Activated CD8-positive, alpha-beta T cell treated with anti-CD3 and anti-CD28 coated beads for 36 hours (primary cell): ENCODE data around the gene KCNQ5. TPM values are rescaled to one million over a fixed set of nuclear protein-coding genes. Genes with fewer than 3 reads are reported as not detected.

ENCODE experiments used
- ATAC-seq: fragments of 200-7000 bp; cut with Tn5 transposase; one replicate; pipeline ENCODE4 v1.10.0; 2021; ENCODE audit warnings: mild to moderate bottlenecking, moderate library complexity
- CTCF ChIA-PET: fragments of 350-600 bp; sonication (Branson Sonifier 250); formaldehyde crosslinking; loops from one replicate; lab custom pipeline; 2021; ENCODE audit warnings: antibody characterized with exemption; lab: Charles Lee
- POLR2A ChIA-PET: fragments of 350-600 bp; sonication (Branson Sonifier 250); formaldehyde crosslinking; loops from one replicate; lab custom pipeline; 2021; ENCODE audit warnings: antibody characterized with exemption; lab: Charles Lee
- DNase-seq: peaks from one replicate; pipeline ENCODE4 v3.0.0-alpha.2; 2020
- H3K27ac Mint-ChIP-seq: one replicate; pipeline ENCODE4 v1.8.0; 2021; ENCODE audit warnings: mild to moderate bottlenecking, mixed read lengths
- H3K27me3 Mint-ChIP-seq: one replicate; pipeline ENCODE4 v1.8.0; 2021; ENCODE audit warnings: mixed read lengths
- H3K36me3 Mint-ChIP-seq: one replicate; pipeline ENCODE4 v1.8.0; 2021; ENCODE audit warnings: low read depth, mixed read lengths
- H3K4me1 Mint-ChIP-seq: one replicate; pipeline ENCODE4 v1.8.0; 2021; ENCODE audit warnings: low read depth, mixed read lengths
- H3K4me3 Mint-ChIP-seq: one replicate; pipeline ENCODE4 v1.8.0; 2021; ENCODE audit warnings: mild to moderate bottlenecking, moderate library complexity, mixed read lengths
- H3K9me3 Mint-ChIP-seq: one replicate; pipeline ENCODE4 v1.8.0; 2021; ENCODE audit warnings: mixed read lengths
- CTCF ChIP-seq: fragments of 200-600 bp; IDR thresholded peaks from one replicate; pipeline ENCODE4 v1.8.0; 2022; ENCODE audit warnings: antibody characterized with exemption, mild to moderate bottlenecking
- intact Hi-C: fragments of 100-400 bp; cut with micrococcal nuclease; formaldehyde crosslinking; loops from one replicate; pipeline ENCODE4 v1.10.0; 2022
- total RNA-seq, 2 experiments: library from RNA; stranded (reverse); gene quantifications; one replicate each; pipeline ENCODE4 v1.2.3, GENCODE V29; 2021

KCNQ5 gene
- total RNA-seq, 2 experiments from 2014 or later: 14.6 to 14.9 TPM

GRCh38 chr6:73043446-73043845 lies 421.6 kb downstream of the KCNQ5 start:
- intact Hi-C loops: no loop called here
- no peak overlapping the region for H3K4me3 Mint-ChIP-seq
- POLR2A ChIA-PET: no interaction called here
- no peaks in the 10 kb centered on the region for H3K4me1 Mint-ChIP-seq
- H3K36me3 Mint-ChIP-seq: peaks cover 5% of the 10 kb centered on the region
- no peak for DNase-seq
- no peak overlapping the region for H3K27ac Mint-ChIP-seq
- CTCF ChIA-PET: no interaction called here
- no peaks in the 10 kb centered on the region for H3K27me3 Mint-ChIP-seq
- no peak for TF ChIP-seq CTCF
- peaks cover 11% of the 10 kb centered on the region for H3K9me3 Mint-ChIP-seq
- no peak for ATAC-seq

- Mint-ChIP-seq H3K9me3 (no peaks in the 10 kb centered on the region), H3K4me3 (no peak overlapping the region), H3K36me3 (peaks cover 4% of the 10 kb centered on the region), H3K27me3 (no peaks in the 10 kb centered on the region), H3K27ac (no peak overlapping the region), H3K4me1 (no peaks in the 10 kb centered on the region)
- ChIA-PET CTCF (no interaction called here), POLR2A (no interaction called here)
- DNase-seq: no peak
- ATAC-seq: no peak
- intact Hi-C loops: no loop called here
- no peak for TF ChIP-seq CTCF
These were observed 423.7 kb downstream of the KCNQ5 start for GRCh38 chr6:73045609-73046008.

GRCh38 chr6:73047801-73048200 lies 425.9 kb downstream of the KCNQ5 start:
- ChIA-PET POLR2A (no interaction called here), CTCF (no interaction called here)
- Mint-ChIP-seq H3K27ac (no peak overlapping the region), H3K9me3 (no peaks in the 10 kb centered on the region), H3K36me3 (peaks cover 4% of the 10 kb centered on the region), H3K27me3 (no peaks in the 10 kb centered on the region), H3K4me1 (no peaks in the 10 kb centered on the region), H3K4me3 (no peak overlapping the region)
- DNase-seq (no peak), ATAC-seq (no peak)
- no peak for TF ChIP-seq CTCF
- intact Hi-C loops: no loop called here

GRCh38 chr6:73049971-73050594 lies 428.2 kb downstream of the KCNQ5 start:
- ATAC-seq (no peak), DNase-seq (no peak)
- no peaks in the 10 kb centered on the region for H3K27me3 Mint-ChIP-seq
- ChIA-PET POLR2A (no interaction called here), CTCF (no interaction called here)
- no peaks in the 10 kb centered on the region for H3K9me3 Mint-ChIP-seq
- no peak overlapping the region for H3K4me3 Mint-ChIP-seq
- no peaks in the 10 kb centered on the region for H3K36me3 Mint-ChIP-seq
- no peaks in the 10 kb centered on the region for H3K4me1 Mint-ChIP-seq
- H3K27ac Mint-ChIP-seq: no peak overlapping the region
- no peak for TF ChIP-seq CTCF
- intact Hi-C loops: no loop called here

- Mint-ChIP-seq H3K4me3 (no peak overlapping the region), H3K27me3 (no peaks in the 10 kb centered on the region), H3K36me3 (no peaks in the 10 kb centered on the region), H3K4me1 (no peaks in the 10 kb centered on the region), H3K9me3 (peaks cover 2% of the 10 kb centered on the region), H3K27ac (no peak overlapping the region)
- no peak for ATAC-seq
- POLR2A ChIA-PET: no interaction called here
- DNase-seq: no peak
- no peak for TF ChIP-seq CTCF
- CTCF ChIA-PET: no interaction called here
- intact Hi-C loops: no loop called here
These were observed 428.8 kb downstream of the KCNQ5 start for GRCh38 chr6:73050706-73051105.
